HFF-Myc (cell line): ENCODE data around the gene THAP5.

Source experiments
- DNase-seq: peaks from one replicate; pipeline ENCODE4 v3.0.0-alpha.2; 2011; ENCODE audit warnings: low read depth; ENCODE audit errors: extremely low read depth
- H3K4me3 ChIP-seq: replicated peaks from 2 replicates; pipeline ENCODE4 v1.5.1; 2011; ENCODE audit warnings: low read depth, mild to moderate bottlenecking, control low read depth, low read length
- CTCF ChIP-seq: IDR thresholded peaks from 2 replicates; pipeline ENCODE4 v1.5.1; 2012; ENCODE audit warnings: mild to moderate bottlenecking, low read depth, low read length, control low read depth; ENCODE audit errors: missing control alignments

Gene THAP5

GRCh38 chr7:108535257-108535656 is 34.2 kb downstream of the THAP5 start:
- TF ChIP-seq CTCF = no peak
- no peak for DNase-seq

GRCh38 chr7:108533712-108534111 is 35.8 kb downstream of the THAP5 start:
- H3K4me3 ChIP-seq = no peak overlapping the region
- no peak for DNase-seq
- no peak for TF ChIP-seq CTCF

More at GRCh38 chr7:108535257-108535656, 34.2 kb downstream of the THAP5 start:
- no peak overlapping the region for H3K4me3 ChIP-seq

- TF ChIP-seq CTCF = no peak
- H3K4me3 ChIP-seq = no peak overlapping the region
- DNase-seq = no peak
Observed at GRCh38 chr7:108529341-108529740, 40.2 kb downstream of the THAP5 start.

- no peak for DNase-seq
Observed at GRCh38 chr7:108528183-108528712, 41.3 kb downstream of the THAP5 start.

GRCh38 chr7:108526768-108527017 is 42.8 kb downstream of the THAP5 start:
- no peak for DNase-seq
- peak overlapping the region; percentile 71 for H3K4me3 ChIP-seq
- no peak for TF ChIP-seq CTCF

More at GRCh38 chr7:108528183-108528712, 41.3 kb downstream of the THAP5 start:
- no peak for TF ChIP-seq CTCF
- no peak overlapping the region for H3K4me3 ChIP-seq

- H3K4me3 ChIP-seq = peak within 1 kb of the TSS; percentile 71
- DNase-seq = peak; percentile 93
- no peak for TF ChIP-seq CTCF
Observed at GRCh38 chr7:108525985-108526767, 43.3 kb downstream of the THAP5 start, which contains the start of gene PNPLA8. PNPLA8 (minus strand) TSS chr7:108526135; CDS start chr7:108515491, 10,644 bp downstream.
